Breast epithelium (tissue), 3 donors: ENCODE results near the gene PBX4.

Experiments used
- CTCF ChIP-seq, 3 donors: fragments of 450-650 bp; IDR thresholded peaks; one replicate each; pipeline ENCODE4 v1.5.1; 2016 to 2017; ENCODE audit warnings: antibody characterized with exemption in 3 of 3, mild to moderate bottlenecking in 3 of 3, moderate library complexity in 3 of 3
- POLR2A ChIP-seq: fragments of 450-650 bp; IDR thresholded peaks from one replicate; pipeline ENCODE4 v1.6.1; 2016; ENCODE audit warnings: antibody characterized with exemption, mild to moderate bottlenecking, moderate library complexity
- POLR2AphosphoS5 ChIP-seq, 3 donors: sonication (generic); formaldehyde crosslinking; IDR thresholded peaks; one replicate each; pipeline ENCODE4 v1.6.1; 2017; ENCODE audit warnings: antibody characterized with exemption in 3 of 3

- TF ChIP-seq CTCF (IDR thresholded peaks at IDR 0.05) (no peak), POLR2AphosphoS5 (IDR thresholded peaks at IDR 0.05) (no peak), POLR2A (no peak)
Measured at GRCh38 chr19:19517235-19517619, 101.3 kb downstream of the PBX4 start.
